K562 (cell line): ENCODE measurements around the gene L3MBTL3. TPM values are rescaled to one million over a fixed set of nuclear protein-coding genes. Genes with fewer than 3 reads are reported as not detected.
A peak's percentile ranks its signal among the peaks of the same experiment; 100 is the strongest.

Source experiments
- ADNP ChIP-seq: fragments of 200-800 bp; sonication (Bioruptor generic); IDR thresholded peaks from 2 replicates; pipeline ENCODE4 v1.6.1; 2016; ENCODE audit warnings: missing genetic modification characterization, missing compliant biosample characterization
- CEBPG ChIP-seq, 3 experiments: fragments of 200-800 bp in 1 of 3; sonication (Bioruptor generic) in 1 of 3; sonication (generic) in 1 of 3; formaldehyde crosslinking in 1 of 3; IDR thresholded peaks in 2 of 3; conservative IDR thresholded peaks in 1 of 3; 2 replicates each; pipeline versions ENCODE4 v1.6.1 to v1.8.0; 2016 to 2022; ENCODE audit warnings: missing compliant biosample characterization in 2 of 3, missing genetic modification characterization in 2 of 3, mild to moderate bottlenecking in 1 of 3, missing genetic modification reagents in 1 of 3
- GATAD2B ChIP-seq: fragments of 450-650 bp; IDR thresholded peaks from 2 replicates; pipeline ENCODE4 v1.6.1; 2017; ENCODE audit warnings: mild to moderate bottlenecking, borderline replicate concordance
- RFX1 ChIP-seq: fragments of 450-650 bp; IDR thresholded peaks from 2 replicates; pipeline ENCODE4 v1.6.1; 2016; ENCODE audit warnings: mild to moderate bottlenecking, moderate library complexity
- RHOXF2B ChIP-seq: fragments of 250-450 bp; sonication (Bioruptor Pico); conservative IDR thresholded peaks from 2 replicates; pipeline ENCODE4 v1.5.1; 2021
- SRSF7 ChIP-seq: fragments of 200-400 bp; formaldehyde crosslinking; optimal IDR thresholded peaks from 2 replicates; pipeline ENCODE3; 2017; ENCODE audit warnings: mild to moderate bottlenecking, low read depth, low read length
- TAF1 ChIP-seq: IDR thresholded peaks from 2 replicates; pipeline ENCODE4 v1.6.1; 2011; ENCODE audit warnings: mild to moderate bottlenecking, low read length, moderate library complexity; ENCODE audit not compliant: insufficient read depth, control insufficient read depth, severe bottlenecking; ENCODE audit errors: extremely low read depth
- TEAD4 ChIP-seq, 2 experiments: sonication (generic) in 1 of 2; formaldehyde crosslinking in 1 of 2; IDR thresholded peaks; 2 replicates each; pipeline versions ENCODE4 v1.6.1 to v1.8.0; 2012 to 2022; ENCODE audit warnings: borderline replicate concordance in 1 of 2, inconsistent platforms in 1 of 2, low read length in 1 of 2, mild to moderate bottlenecking in 1 of 2, missing genetic modification reagents in 1 of 2
- VEZF1 ChIP-seq: fragments of 200-800 bp; sonication (Bioruptor generic); IDR thresholded peaks from 2 replicates; pipeline ENCODE4 v1.6.1; 2017; ENCODE audit warnings: missing genetic modification characterization, missing compliant biosample characterization
- ZNF407 ChIP-seq: fragments of 450-650 bp; IDR thresholded peaks from 2 replicates; pipeline ENCODE4 v1.6.1; 2016; ENCODE audit warnings: low read depth
- polyA plus RNA-seq, 8 experiments: library from polyadenylated mRNA; depleted of rRNA in 4 of 8; stranded (reverse) in 5 of 8; unstranded in 3 of 8; fragments of >200 nt; fragmentation: Nextera tagmentation in 2 of 8; fragmentation: Illumina TruSeq in 1 of 8; extraction: Ambion mirVana in 2 of 8; extraction: Trizol in 1 of 8; gene quantifications; 2 replicates each; pipeline versions ENCODE4 v1.2.1 to v1.2.3, GENCODE V29; 2011 to 2014; ENCODE audit warnings: inconsistent platforms in 1 of 8, missing spikeins in 1 of 8
- total RNA-seq, 7 experiments: library from RNA; depleted of rRNA in 6 of 7; stranded (reverse); fragments of >200 nt in 6 of 7; fragmentation: Illumina TruSeq in 2 of 7; extraction: Trizol in 2 of 7; gene quantifications; 2 replicates each; pipeline versions ENCODE4 v1.2.1 to v1.2.3, GENCODE V29; 2011 to 2021; ENCODE audit warnings: low replicate concordance in 1 of 7
- TF ChIP-seq, protein P1 (sequence below), 2 experiments: fragments of 450-650 bp in 1 of 2; sonication (generic) in 1 of 2; formaldehyde crosslinking in 1 of 2; IDR thresholded peaks in 1 of 2; conservative IDR thresholded peaks in 1 of 2; 2 replicates each; pipeline versions ENCODE4 v1.6.1 to v1.8.1; 2016 to 2023; ENCODE audit warnings: mild to moderate bottlenecking in 2 of 2, moderate library complexity in 2 of 2, inconsistent platforms in 1 of 2, missing genetic modification reagents in 1 of 2
- TF ChIP-seq, protein P2 (sequence below): fragments of 450-650 bp; formaldehyde crosslinking; IDR thresholded peaks from 2 replicates; pipeline ENCODE4 v1.4.0; 2020; ENCODE audit warnings: mild to moderate bottlenecking, moderate library complexity

Gene L3MBTL3
- total and polyA plus RNA-seq, 9 of the 15 experiments (the other 6 are each of a cell fraction or from before 2014, with no cell fraction given): 0.83 to 6.9 (median 5.4) TPM

DNA sequence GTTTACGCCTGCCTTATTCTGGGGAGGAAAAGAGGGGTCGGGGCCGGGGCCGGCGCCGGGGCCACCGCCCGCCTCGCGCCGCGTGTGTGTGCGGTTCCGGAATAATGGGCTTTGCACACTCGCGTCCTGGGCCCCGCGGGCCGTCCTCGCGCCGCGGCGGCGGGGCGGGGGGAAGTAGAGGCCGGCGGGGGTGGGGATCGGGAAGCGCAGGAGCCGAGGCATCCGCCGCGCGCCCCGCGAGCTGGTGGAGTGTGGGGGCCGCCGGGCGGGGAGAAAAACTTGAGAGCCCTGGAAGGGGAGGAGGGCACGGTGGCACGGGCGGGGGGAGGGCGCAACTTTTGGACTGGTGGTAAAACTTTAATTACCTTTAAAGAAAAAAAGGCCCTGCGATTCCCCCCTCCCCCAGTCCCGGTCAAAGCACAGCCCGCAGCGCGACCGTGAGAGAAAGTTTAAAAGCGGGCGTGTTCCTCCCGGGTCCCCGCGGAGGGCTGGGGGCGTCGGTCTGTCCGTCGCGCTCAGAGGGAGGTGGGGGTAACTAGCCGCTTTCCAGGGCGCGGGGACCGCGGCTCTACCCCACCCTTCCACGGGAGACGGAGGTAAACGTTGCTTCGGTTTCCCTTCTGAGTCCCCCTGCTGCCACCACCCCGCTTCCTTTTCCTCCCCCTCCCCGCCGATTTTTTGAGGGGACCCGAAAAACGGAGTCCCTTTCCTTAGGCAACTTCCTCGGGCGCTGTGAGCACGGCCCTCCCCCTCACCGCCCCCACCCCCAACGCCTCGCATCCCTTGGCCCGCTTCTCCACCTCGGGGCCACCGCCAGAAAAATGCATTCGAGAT lies 1.9 kb downstream of the L3MBTL3 start (continued):
- TF ChIP-seq, protein P1, sequence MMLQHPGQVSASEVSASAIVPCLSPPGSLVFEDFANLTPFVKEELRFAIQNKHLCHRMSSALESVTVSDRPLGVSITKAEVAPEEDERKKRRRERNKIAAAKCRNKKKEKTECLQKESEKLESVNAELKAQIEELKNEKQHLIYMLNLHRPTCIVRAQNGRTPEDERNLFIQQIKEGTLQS (IDR thresholded peaks at IDR 0.05): no peak
- TF ChIP-seq, protein P1 (CRISPR knock-in tag; conservative IDR thresholded peaks at IDR 0.05): no peak
- TF ChIP-seq RHOXF2B: no peak
- no peak for TF ChIP-seq RFX1
- no peak for TF ChIP-seq TEAD4 (IDR thresholded peaks at IDR 0.05; ENCODE audit: low read length)
- no peak for TF ChIP-seq TEAD4 (CRISPR knock-in tag; IDR thresholded peaks at IDR 0.05; ENCODE audit: borderline replicate concordance)
- TF ChIP-seq VEZF1 (CRISPR knock-in tag): peak; percentile 55
- peak; percentile 17 for TF ChIP-seq TAF1
- no peak for TF ChIP-seq GATAD2B
- no peak for TF ChIP-seq ADNP
- TF ChIP-seq ZNF407: no peak
- TF ChIP-seq, protein P2, sequence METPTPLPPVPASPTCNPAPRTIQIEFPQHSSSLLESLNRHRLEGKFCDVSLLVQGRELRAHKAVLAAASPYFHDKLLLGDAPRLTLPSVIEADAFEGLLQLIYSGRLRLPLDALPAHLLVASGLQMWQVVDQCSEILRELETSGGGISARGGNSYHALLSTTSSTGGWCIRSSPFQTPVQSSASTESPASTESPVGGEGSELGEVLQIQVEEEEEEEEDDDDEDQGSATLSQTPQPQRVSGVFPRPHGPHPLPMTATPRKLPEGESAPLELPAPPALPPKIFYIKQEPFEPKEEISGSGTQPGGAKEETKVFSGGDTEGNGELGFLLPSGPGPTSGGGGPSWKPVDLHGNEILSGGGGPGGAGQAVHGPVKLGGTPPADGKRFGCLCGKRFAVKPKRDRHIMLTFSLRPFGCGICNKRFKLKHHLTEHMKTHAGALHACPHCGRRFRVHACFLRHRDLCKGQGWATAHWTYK (CRISPR knock-in tag): 0 out of 2 replicates have a peak, but pooled peaks have one; percentile 21
- TF ChIP-seq CEBPG (CRISPR knock-in tag; IDR thresholded peaks at IDR 0.05): no peak
- no peak for TF ChIP-seq CEBPG (tag; conservative IDR thresholded peaks at IDR 0.05 in 1 of 2, IDR thresholded peaks at IDR 0.05 in 1 of 2)
- TF ChIP-seq SRSF7: no peak
